ENCODE measurements around the gene IKZF3.

IKZF3 gene

DNA sequence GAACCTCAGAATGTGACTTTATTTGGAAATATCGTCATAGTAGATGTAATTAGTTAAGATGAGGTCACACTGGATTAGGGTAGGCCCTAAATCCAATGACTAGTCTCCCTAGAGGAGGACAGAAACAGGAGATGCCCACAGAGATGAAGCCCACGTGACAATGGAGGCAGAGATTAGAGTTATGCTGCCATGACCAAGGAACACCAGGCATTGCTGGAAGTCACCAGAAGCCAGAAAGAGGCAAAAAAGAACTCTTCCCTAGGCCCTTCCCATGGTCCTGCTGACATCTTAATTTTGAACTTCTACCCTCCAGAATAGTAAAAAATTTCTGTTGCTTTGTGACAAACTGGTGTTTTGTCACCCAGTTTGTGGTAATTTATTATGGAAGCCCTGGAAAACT is 49.6 kb downstream of the IKZF3 start:
- DNase-seq (ENCODE audit: low spot score) = no peak

DNA sequence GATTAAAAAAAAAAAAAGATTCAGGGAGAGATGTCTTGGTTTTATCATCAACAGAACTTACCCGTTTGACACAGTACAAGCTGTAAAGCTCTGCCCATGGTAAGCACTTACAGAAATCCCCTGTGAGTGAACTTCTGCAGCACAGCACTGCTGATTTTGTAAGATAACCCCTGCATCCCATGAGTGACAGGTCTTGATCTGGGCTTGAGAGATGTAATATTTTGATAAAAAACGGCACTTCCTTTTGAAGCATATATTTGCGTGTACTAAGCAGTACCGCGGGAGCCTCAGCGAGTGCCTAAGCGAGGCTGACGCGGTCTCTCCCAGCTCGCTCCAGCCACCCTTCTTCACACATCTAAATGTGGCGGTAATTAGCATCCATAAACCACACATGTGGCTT is 50.5 kb downstream of the IKZF3 start:
- DNase-seq (ENCODE audit: low spot score) = no peak

DNA sequence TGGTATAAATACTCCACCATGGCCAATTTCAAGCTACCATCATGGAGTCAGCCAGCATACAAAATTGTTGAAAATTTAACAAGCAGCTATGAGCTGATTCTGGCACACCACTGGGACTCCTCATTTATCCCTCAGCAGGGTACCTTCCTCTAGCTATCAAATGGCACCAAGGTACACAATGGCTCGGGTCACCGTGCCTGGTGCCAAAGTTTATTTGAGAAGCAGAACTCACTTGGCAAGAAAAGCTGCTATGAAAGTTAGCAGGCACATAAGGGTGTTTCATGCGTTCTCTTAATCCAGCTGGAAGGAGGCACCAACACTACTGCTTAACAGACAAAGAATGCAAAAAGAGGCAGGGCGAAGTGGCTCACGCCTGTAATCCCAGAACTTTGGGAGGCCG is 51.6 kb downstream of the IKZF3 start:
- no peak for DNase-seq (ENCODE audit: low spot score)

DNA sequence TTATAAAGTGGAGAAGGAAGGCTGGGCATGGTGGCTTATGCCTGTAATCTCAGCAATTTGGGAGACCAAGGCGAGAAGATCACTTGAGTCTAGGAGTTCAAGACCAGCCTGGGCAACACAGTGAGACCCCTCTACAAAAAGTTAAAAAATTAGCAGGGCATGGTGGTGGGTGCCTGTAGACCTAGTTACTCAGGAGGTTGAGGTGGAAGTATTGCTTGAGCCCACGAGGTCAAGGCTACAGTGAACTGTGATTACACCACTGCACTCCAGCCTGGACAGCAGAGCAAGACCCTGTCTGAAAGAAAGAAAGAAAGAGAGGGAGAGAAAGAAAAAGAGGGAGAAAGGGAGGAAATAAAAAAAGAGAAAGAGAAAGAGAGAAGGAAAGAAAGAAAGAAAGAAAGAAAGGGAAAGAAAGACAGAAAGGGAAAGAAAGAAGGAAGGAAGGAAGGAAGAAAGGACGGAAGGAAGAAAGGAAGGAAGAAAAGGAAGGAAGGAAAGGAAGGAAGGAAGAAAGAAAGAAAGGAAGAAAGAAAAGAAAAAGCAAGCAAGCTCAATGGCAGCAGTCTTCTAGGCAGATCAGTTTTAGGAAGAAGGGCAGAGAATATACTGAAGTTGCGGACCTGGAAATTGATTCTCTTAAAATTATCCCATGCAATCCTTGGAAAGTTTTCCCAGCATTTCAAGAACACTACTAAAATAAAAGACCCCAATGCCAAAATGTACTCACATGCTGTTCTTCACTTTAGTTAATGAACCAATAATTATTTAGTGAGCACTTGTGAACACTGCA is 53.0 kb downstream of the IKZF3 start:
- no peak for DNase-seq (ENCODE audit: low spot score)

DNA sequence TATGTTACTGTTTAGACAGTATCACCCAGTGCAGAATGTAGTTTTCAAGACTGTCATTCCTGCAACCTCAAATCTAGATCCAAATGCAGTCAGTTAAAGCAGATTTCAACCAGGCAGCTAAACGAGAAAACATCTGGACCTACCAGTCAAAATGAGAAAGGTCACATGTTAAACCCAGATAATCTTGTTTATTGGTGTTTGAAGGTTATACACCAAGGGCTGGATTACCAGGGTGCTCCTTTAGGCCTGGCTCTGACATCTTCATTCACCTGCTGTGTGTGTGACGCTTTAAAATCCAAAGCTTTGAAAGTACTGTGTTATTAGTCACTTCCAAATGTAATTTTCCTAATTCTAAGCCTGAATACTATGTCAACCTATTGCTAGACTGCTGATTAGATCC is 54.9 kb downstream of the IKZF3 start:
- no peak for DNase-seq (ENCODE audit: low spot score)

DNA sequence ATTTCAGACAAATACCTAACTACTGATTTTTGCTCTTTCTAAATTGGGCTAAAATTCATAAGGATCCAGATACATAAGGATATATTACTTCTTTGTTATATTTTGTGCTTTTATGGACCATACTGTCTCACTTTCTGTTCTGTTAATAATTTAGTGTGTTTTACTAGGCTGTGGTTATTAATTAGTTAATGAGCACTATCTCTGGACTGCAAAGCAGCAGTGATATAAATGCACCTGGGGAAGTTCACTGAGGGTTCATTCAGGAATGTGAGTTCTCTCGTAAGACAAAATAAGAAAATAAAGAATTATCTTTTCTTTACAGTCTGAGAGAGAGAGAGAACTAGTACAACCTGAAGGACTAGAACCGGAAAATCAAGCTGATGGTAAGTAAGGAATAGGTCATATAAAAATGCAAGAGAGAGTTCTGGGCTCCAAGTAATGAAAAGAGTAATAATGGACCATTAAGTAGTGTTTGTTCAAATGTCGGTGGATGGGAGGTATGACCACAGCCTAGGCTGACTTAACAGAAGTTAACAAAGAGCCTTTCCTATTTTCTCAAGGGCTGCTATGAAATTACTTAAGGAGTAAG is 55.6 kb downstream of the IKZF3 start:
- DNase-seq (ENCODE audit: low spot score) = no peak

DNA sequence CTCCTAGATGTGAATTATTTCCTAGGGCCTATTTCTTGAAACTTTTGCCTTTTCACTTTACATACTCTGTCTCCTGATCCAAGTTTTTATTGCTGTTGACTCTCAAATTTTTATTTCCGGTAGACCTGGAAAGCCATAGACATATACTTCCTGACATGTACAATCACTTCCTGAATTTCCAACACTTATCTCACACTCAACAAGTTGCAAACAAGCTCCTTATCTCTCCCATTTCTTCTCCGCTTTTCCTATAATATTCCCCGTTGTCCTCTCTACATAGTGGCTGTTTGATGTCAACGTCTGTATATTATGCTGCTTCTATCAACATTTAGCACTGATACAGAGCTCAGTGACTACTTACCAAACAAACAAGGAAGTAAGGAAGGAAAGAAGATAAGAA is 59.3 kb downstream of the IKZF3 start:
- DNase-seq (ENCODE audit: low spot score) = no peak

DNA sequence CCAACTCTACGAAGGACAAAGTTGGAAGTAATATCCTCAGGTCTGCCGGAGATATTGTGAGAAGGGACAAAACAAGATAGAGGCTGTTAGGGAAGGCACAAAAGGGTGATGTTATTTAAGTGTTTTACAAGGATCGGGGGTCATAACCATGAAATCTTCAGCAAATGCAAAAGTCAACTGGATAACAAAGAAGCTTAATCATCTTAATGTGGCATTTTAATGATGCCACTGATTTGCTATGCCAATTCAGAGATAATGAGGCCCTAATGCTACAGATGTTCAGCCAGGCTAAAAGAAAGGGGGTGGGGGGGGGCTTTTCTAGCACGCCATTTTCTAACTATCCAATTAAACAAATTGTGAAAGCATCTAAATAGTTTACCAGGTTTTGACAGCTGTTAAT is 63.1 kb downstream of the IKZF3 start:
- DNase-seq (ENCODE audit: low spot score) = no peak

DNA sequence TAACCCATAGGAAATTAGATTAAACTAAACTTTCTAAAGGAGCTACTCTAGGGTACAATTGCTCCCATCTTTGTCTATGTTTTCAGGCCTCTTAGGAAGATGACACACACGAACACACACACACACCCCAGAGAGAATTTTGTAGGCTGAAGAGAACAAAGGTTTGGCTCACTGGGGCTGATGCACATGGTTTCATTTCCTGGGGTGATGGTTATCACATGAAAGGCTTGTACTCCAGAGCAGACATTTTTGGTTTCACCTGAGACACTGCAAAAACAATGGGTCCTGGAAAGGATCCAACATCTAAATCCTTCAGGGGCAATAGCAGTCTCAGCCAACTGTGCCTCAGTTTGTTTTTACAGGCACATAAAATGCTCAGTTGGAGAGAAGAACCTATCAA is 63.6 kb downstream of the IKZF3 start:
- no peak for DNase-seq (ENCODE audit: low spot score)

DNA sequence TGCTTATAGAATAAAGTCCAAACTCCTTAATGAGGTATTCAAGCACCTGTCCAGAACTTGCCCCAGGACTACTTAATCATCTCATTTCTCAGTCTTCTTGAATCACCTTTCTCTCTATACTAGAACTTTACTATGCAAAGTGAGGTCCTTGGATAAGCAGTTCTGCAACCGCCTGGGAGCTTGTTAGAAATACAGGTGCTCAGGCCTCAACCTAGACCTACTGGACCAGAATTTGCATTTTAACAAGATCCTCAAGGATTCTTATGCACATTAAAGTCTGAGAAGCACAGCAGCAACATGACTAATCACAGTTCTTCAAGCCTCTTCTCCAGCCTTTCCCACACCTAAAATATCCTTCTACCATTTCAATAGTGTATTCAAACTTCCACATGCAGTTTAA is 64.7 kb downstream of the IKZF3 start:
- DNase-seq (ENCODE audit: low spot score) = no peak

DNA sequence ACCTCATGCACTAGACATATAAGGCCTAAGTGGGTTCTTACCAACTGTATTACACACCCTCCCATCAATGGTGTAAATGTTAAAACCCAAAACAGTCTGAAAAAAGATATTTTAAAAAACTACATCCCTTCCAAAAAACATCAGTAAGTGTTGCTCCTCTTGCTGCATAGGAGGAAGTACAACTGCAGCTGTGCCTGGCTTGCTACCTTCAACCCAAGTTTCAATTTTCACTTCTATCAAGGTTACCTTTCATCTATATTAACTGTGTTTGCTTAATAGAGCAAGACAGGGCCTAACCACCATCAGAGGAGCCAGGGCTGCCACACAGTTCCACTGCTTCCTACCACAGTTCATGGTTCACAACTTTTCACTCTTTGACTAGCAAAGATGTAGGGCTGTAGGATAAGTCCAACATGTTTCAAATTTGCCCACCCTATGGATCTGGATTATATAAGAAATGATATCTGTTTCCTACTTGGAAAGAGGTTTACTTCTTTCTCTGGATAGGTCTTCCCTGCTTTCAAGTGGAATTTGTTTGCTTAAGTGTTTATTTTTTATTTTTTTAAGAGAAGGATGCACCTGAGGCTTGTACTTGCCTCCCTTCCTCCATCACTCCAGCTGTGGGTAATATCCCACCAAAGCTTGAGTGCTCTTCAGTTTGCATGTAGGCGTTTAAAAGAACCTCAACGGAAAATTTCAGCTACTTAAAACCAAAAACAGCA is 69.7 kb downstream of the IKZF3 start:
- no peak for DNase-seq (ENCODE audit: low spot score)

DNA sequence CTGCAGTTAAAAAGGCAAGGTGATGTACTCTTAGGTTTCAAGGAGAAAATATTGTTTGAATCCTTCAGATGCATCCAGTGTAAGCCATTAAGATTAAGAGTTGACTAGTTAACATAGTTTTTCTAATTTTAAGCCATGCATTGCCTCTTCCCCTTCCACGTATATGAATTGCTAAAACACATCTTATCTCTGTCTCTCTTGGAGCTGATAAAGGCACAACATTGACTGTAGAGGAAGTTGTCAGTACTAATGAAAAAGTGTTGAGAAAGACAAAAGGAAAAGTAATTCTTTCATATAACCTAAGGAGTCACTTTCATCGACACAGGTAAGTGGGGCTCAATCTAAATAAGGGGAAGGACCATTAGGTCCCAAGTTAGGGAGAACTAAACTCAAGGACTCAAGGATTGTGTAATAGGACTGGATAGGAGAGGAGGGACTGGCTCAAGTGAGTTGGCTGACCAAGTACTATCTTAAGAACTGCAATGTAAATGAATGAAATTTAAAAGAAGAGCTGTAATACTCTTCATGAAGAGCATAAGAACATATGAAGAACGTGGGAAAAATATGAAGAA is 70.7 kb downstream of the IKZF3 start:
- DNase-seq (ENCODE audit: low spot score) = no peak

DNA sequence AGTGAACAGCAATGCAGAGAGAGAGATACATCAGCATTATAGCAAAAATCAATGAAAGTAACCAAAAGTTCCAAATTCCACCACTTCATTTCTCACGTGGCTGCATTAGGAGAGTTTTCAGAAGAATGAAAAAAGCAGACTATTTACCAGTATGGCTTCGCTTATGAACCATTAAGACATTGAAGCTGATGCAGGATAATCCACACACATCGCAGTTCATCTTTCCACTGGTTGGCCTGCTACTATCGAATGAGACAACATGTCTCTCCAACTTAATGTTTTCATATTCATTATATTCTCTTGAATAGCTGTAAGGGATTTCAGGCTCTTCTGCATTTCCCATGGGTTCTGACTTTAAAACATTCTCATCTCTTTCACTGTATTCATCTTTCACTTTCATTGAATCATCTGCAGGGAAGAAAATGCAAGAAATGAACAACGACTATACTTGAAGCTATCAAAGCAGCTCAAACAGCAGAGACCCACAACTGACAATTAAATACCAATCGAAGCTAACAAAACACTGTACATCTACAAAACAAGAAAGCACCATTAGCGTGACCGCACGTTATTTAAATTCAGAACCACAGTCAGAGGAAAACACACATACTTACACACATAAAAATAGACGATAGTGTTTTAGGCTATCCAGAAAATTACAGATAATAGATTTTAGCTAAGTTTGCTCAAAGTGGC is 71.4 kb downstream of the IKZF3 start:
- DNase-seq (ENCODE audit: low spot score) = no peak

DNA sequence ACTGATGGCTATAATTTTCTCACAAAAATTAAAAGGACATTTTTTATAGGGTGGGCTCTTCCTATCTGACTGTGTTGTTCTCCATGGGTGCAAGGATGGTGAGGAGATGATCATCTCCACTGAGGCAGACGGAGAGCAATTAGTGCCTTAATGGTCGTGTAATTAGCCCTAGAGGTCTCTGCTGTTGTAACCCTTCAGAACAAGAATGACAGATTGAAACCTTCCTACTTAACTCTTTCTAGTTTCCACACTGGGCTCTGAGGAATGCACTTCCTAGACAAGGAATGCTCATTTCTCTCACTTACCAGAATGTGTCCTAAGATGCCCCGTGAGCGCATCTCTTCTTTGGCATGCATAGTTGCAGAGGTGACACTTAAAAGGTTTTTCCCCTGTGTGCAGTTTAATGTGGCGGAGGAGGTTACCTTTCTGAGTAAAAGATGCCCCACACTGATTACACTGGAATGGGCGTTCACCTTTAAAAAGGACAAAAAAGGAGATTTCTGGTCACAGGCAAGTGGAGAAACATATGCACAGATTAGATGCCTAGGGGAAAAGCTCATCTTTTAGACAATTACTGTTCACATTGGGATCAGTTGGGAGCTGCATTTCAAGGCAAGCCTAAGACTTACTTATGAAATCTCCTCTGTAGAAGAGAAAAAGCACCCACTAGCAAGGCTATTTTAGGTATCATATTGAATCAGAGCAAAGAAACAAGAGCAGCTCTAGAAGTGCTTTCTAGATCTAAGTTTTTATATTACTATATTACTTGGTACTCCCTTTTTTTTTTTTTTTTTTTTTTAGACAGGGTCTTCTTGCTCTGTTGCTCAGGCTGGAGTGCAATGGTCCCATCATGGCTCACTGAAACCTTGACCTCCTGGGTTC is 72.8 kb downstream of the IKZF3 start:
- DNase-seq (ENCODE audit: low spot score) = no peak

DNA sequence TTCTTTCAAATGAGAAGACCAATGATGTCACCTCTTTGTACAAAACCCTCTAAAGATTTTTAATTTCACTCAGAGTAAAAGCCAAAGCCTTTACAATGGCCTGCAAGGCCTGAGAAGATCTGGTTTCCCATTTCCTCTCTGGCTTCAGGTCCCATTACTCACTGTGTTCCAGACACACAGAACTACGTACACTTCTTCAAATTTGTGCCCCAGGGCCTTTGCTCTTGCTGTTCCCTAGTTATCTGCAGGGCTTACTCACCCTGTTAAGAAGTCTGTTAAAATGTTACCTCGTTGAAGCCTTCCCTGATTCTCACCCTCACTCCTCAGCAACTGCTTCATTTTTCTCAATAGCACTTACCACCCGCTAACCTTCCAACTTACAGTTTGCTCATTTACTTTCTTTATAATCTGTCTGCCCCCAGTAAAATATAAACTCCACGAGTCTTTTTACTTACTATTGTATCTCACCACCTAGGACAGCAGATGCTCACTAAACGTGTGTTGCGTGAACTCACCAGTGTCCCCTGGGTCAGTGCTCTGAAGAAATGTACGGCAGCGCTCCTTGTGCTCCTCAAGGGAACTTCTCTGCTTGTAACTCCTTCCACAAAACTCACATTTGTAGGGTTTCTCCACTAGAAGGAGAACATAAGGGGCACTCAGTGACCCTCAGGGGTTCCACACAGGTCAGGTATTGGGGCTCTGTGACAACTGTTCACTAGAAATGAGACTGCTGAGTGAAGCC is 76.2 kb downstream of the IKZF3 start:
- DNase-seq (ENCODE audit: low spot score) = no peak

DNA sequence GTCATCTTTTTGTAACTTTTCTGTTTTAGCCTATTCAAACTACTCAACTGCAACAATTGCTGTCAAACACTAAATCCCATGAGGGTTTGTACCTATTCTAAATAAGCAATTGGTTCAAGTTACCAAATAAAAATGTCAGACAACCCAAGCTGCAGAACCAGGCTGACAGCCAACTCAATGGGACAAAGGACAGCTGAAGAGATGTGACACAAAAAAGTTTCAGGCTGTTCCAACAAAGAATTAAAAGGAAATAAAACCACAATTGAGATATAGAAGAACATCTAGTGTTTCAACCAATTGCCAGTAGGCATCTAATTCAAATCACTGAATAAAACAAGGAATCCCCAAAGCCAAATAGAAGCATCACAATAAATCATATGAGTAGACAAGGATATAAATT is 77.1 kb downstream of the IKZF3 start:
- DNase-seq (ENCODE audit: low spot score) = no peak

DNA sequence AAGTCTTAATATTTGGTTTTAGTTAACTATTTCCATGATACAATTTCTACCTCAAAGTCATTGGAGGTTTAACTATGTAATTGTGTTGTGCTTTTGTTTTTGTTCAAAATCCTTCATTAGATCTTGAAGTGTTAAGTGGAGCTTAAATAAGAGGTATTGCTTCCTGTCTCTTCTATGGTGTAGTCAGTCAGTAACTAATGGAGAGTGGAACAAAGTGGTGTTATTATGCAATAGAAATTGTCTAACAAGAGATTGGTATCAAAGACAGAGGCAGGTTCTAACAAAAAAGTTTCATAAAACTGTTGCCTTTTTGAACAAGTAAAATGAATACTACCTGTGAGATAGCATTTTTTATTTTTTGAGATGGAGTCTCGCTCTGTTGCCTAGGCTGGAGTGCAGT is 81.1 kb downstream of the IKZF3 start:
- no peak for DNase-seq (ENCODE audit: low spot score)

DNA sequence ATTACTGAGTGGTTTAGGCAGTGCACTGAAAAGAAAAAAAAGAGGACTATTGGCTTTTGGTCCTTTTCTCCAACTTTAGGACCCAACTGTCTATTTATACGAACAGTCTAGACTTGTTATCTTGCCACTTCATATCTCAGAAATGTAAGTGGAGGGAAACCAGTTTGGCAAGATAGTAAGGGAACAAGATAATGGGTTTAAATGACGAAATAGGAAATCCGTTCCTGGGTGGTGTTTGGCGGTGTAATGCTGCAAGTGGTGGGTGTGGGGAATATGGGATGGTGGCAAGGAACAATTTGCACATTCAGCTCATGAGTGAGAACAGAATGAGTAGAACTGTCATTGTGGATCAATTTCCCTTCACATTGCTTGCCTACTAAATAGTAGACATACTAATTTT is 81.6 kb downstream of the IKZF3 start:
- DNase-seq (ENCODE audit: low spot score) = no peak

DNA sequence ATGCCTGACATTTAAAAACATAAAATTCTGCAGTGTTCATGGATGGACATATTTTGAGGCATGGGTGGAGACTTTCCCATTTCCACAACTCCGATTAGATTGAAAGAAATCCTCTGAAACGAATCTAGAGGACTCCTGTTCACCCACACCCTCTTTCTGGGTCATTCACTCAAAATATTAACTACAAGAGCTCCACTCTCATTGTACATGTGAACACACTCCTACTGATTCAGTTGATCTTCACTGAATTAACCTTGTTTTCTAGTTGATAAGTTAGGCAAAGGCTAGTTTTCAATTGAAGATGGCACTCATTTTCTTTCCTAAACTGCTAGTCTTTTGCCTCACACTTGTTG is 82.3 kb downstream of the IKZF3 start:
- no peak for DNase-seq (ENCODE audit: low spot score)

DNA sequence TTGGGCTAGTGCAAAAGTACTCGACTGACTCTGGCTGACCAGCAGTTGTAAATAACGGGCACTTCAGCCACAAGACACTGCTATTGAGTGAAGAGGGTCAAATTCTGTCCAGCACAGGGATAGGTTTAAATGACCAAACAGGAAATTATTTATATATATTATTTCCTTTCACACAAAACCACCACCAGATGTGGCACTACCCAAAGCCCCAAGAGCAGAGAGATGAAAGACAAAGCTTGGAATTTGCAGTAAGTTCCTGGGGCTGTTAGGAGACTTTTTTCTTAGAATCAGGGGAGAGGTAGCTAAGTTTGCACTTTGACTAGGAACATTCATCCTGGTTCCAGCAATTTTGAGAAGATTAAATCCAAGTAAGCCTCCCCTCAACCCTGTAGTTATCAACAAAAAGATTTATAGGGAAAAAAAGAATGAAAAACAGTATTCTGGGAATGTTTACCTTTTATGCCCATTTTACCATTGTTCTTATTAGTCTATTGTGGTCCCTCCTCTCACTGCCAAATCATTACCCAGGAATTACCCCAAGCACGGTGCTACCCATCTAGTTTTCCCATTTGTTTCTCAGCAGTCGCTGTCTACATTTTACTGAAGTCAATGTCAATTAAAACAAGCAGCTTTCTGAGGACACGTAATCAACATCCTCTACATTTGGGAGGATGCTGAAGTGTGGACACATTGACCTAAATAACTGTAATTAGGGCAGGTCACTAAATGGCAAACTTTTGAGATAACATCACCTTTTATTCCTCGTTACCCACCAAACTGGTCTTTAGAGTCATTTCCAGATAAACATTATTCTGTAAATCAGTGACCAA is 82.9 kb downstream of the IKZF3 start:
- no peak for DNase-seq (ENCODE audit: low spot score)
